ENCODE measurements around the gene KDM8. TPM values are rescaled to one million over a fixed set of nuclear protein-coding genes. Genes with fewer than 3 reads are reported as not detected.

The KDM8 gene
- total RNA-seq, 1 experiment from 2014 or later: 5.3 TPM

DNA sequence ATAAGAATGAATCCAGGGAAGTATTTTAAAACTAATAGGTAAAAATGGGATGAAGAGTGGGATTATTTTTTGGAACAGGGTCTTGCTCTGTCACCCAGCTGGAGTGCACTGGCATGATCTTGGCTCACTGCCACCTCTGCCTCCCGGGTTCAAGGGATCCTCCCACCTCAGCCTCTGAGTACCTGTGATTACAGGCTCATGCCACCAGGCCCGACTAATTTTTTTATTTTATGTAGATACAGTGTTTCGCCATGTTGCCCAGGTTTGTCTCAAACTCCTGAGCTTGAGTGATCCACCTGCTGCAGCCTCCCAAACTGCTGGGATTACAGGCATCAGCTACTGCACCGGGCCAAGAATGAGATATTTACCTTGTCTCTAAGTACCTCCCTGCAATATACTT lies 43.1 kb downstream of the KDM8 start:
- ATAC-seq (no peak), DNase-seq (ENCODE audit: low read depth, low spot score) (no peak)
- H4K20me1 ChIP-seq (ENCODE audit: insufficient read depth): no peaks in the 10 kb centered on the region
- H2AFZ ChIP-seq (ENCODE audit: low read depth, low read length, poor library complexity, severe bottlenecking): no peak overlapping the region
- intact Hi-C loops (cut with micrococcal nuclease): no loop called here
- H3K4me2 ChIP-seq (ENCODE audit: low read length): no peak overlapping the region
- no peak overlapping the region for H3K9ac ChIP-seq (ENCODE audit: low read length)
- peaks cover 0 to 14% of the 10 kb centered on the region in 2 experiments; a peak in 2 of 4 replicates for H3K4me1 ChIP-seq (ENCODE audit: control insufficient read depth in 1 of 2, insufficient read depth in 2 of 2, low read length in 2 of 2)
- no TSS peak for BruUV-seq (replicated peaks)
- no peak overlapping the region for H3K27ac ChIP-seq (ENCODE audit: low read depth, low read length)
- no peaks in the 10 kb centered on the region for H3K27me3 ChIP-seq (ENCODE audit: insufficient read depth, low read length)
- TF ChIP-seq, protein P1, sequence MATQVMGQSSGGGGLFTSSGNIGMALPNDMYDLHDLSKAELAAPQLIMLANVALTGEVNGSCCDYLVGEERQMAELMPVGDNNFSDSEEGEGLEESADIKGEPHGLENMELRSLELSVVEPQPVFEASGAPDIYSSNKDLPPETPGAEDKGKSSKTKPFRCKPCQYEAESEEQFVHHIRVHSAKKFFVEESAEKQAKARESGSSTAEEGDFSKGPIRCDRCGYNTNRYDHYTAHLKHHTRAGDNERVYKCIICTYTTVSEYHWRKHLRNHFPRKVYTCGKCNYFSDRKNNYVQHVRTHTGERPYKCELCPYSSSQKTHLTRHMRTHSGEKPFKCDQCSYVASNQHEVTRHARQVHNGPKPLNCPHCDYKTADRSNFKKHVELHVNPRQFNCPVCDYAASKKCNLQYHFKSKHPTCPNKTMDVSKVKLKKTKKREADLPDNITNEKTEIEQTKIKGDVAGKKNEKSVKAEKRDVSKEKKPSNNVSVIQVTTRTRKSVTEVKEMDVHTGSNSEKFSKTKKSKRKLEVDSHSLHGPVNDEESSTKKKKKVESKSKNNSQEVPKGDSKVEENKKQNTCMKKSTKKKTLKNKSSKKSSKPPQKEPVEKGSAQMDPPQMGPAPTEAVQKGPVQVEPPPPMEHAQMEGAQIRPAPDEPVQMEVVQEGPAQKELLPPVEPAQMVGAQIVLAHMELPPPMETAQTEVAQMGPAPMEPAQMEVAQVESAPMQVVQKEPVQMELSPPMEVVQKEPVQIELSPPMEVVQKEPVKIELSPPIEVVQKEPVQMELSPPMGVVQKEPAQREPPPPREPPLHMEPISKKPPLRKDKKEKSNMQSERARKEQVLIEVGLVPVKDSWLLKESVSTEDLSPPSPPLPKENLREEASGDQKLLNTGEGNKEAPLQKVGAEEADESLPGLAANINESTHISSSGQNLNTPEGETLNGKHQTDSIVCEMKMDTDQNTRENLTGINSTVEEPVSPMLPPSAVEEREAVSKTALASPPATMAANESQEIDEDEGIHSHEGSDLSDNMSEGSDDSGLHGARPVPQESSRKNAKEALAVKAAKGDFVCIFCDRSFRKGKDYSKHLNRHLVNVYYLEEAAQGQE (IDR thresholded peaks at IDR 0.05; ENCODE audit: low read depth): no peak
- TF ChIP-seq ELF1 (IDR thresholded peaks at IDR 0.05; ENCODE audit: borderline replicate concordance, low read depth) (no peak), SIN3A (IDR thresholded peaks at IDR 0.05; ENCODE audit: low read depth) (no peak), RAD21 (IDR thresholded peaks at IDR 0.05; ENCODE audit: low read depth) (no peak), POLR2A (IDR thresholded peaks at IDR 0.05; ENCODE audit: borderline replicate concordance, extremely low read depth, insufficient read depth, insufficient read length) (no peak), EZH2phosphoT487 (IDR thresholded peaks at IDR 0.05; ENCODE audit: borderline replicate concordance) (no peak), SRF (IDR thresholded peaks at IDR 0.05; ENCODE audit: low read depth) (no peak), EZH2 (IDR thresholded peaks at IDR 0.05) (no peak), JUND (IDR thresholded peaks at IDR 0.05) (no peak), EGR1 (IDR thresholded peaks at IDR 0.05; ENCODE audit: low read depth) (no peak), ZFX (IDR thresholded peaks at IDR 0.05) (no peak), YY1 (IDR thresholded peaks at IDR 0.05; ENCODE audit: extremely low read depth, insufficient replicate concordance, low read depth, low read length) (no peak), POLR2AphosphoS5 (IDR thresholded peaks at IDR 0.05; ENCODE audit: low read depth, low read length) (no peak), TCF7L2 (IDR thresholded peaks at IDR 0.05; ENCODE audit: borderline replicate concordance, extremely low read depth, insufficient read depth, insufficient read length) (no peak), CBX3 (IDR thresholded peaks at IDR 0.05; ENCODE audit: low read depth) (no peak), SP1 (IDR thresholded peaks at IDR 0.05; ENCODE audit: low read depth) (no peak), FOSL1 (IDR thresholded peaks at IDR 0.05; ENCODE audit: low read depth) (no peak)
- TF ChIP-seq, protein P2, sequence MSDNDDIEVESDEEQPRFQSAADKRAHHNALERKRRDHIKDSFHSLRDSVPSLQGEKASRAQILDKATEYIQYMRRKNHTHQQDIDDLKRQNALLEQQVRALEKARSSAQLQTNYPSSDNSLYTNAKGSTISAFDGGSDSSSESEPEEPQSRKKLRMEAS (IDR thresholded peaks at IDR 0.05): no peak
- TF ChIP-seq, protein P3, sequence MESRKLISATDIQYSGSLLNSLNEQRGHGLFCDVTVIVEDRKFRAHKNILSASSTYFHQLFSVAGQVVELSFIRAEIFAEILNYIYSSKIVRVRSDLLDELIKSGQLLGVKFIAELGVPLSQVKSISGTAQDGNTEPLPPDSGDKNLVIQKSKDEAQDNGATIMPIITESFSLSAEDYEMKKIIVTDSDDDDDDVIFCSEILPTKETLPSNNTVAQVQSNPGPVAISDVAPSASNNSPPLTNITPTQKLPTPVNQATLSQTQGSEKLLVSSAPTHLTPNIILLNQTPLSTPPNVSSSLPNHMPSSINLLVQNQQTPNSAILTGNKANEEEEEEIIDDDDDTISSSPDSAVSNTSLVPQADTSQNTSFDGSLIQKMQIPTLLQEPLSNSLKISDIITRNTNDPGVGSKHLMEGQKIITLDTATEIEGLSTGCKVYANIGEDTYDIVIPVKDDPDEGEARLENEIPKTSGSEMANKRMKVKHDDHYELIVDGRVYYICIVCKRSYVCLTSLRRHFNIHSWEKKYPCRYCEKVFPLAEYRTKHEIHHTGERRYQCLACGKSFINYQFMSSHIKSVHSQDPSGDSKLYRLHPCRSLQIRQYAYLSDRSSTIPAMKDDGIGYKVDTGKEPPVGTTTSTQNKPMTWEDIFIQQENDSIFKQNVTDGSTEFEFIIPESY (IDR thresholded peaks at IDR 0.05; ENCODE audit: extremely low read depth, insufficient replicate concordance, low read length): no peak
- TF ChIP-seq, protein P4, sequence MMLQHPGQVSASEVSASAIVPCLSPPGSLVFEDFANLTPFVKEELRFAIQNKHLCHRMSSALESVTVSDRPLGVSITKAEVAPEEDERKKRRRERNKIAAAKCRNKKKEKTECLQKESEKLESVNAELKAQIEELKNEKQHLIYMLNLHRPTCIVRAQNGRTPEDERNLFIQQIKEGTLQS (IDR thresholded peaks at IDR 0.05): no peak
- no peaks in the 10 kb centered on the region for H3K9me2 ChIP-seq (ENCODE audit: insufficient read depth)
- ChIA-PET POLR2A (no interaction called here), CTCF (interaction anchor here (0.8 kb wide), 1 partner anchor 11 kb away, joined by 3 read pairs; no protein-coding TSS in a partner anchor), RAD21 (ENCODE audit: low non-redundant PET in 1 of 2, low total read pairs in 2 of 2, uncharacterized antibody in 2 of 2, unreplicated experiment in 2 of 2) (no interaction called here)
- no peaks in the 10 kb centered on the region for H3K9me3 ChIP-seq (ENCODE audit: control insufficient read depth in 1 of 2, insufficient read depth in 1 of 2, low read depth in 1 of 2, low read length in 2 of 2)
- no peak overlapping the region for H3K4me3 ChIP-seq (replicated peaks in 1 of 2; ENCODE audit: low read depth in 1 of 2, low read length in 2 of 2)
- no peaks in the 10 kb centered on the region; a peak in 1 of 4 replicates for H3K36me3 ChIP-seq (ENCODE audit: control insufficient read depth in 1 of 2, insufficient read depth in 2 of 2, low read length in 2 of 2)
- H3K79me2 ChIP-seq (ENCODE audit: insufficient read depth, low read length): peaks cover 3% of the 10 kb centered on the region; the same call in 1 of the 2 replicates

All from HCT116 (cell line).